IMR-90 (cell line): ENCODE data around the gene SLC35F3.

ENCODE experiments used
- BHLHE40 ChIP-seq: fragments of 150-350 bp; IDR thresholded peaks from 2 replicates; pipeline ENCODE4 v1.6.1; 2016; ENCODE audit warnings: mild to moderate bottlenecking, low read depth, low read length
- CEBPB ChIP-seq: IDR thresholded peaks from 2 replicates; pipeline ENCODE4 v1.6.1; 2012; ENCODE audit warnings: low read depth, low read length, improper control_type of control experiment
- CHD1 ChIP-seq: IDR thresholded peaks from 2 replicates; pipeline ENCODE4 v1.6.1; 2012; ENCODE audit warnings: low read depth, low read length, improper control_type of control experiment
- CTCF ChIP-seq: conservative IDR thresholded peaks from 2 replicates; pipeline ENCODE4 v1.5.1; 2012; ENCODE audit warnings: mild to moderate bottlenecking, low read depth, low read length, improper control_type of control experiment
- FOS ChIP-seq: fragments of 150-350 bp; IDR thresholded peaks from 2 replicates; pipeline ENCODE4 v1.6.1; 2016; ENCODE audit warnings: low read depth, low read length
- MAFK ChIP-seq: IDR thresholded peaks from 2 replicates; pipeline ENCODE4 v1.6.1; 2012; ENCODE audit warnings: low read depth, low read length, improper control_type of control experiment
- MXI1 ChIP-seq: IDR thresholded peaks from 2 replicates; pipeline ENCODE4 v1.6.1; 2012; ENCODE audit warnings: low read depth, mild to moderate bottlenecking, low read length, moderate library complexity, borderline replicate concordance
- NFE2L2 ChIP-seq: fragments of 150-350 bp; IDR thresholded peaks from 2 replicates; pipeline ENCODE4 v1.6.1; 2016; ENCODE audit warnings: low read depth, mild to moderate bottlenecking, low read length
- POLR2A ChIP-seq: IDR thresholded peaks from 2 replicates; pipeline ENCODE4 v1.6.1; 2012; ENCODE audit warnings: mild to moderate bottlenecking, low read depth, low read length
- RAD21 ChIP-seq: IDR thresholded peaks from 2 replicates; pipeline ENCODE4 v1.6.1; 2012; ENCODE audit warnings: low read length, improper control_type of control experiment
- RCOR1 ChIP-seq: IDR thresholded peaks from 2 replicates; pipeline ENCODE4 v1.6.1; 2012; ENCODE audit warnings: mild to moderate bottlenecking, low read length, improper control_type of control experiment; ENCODE audit not compliant: insufficient replicate concordance
- SMC3 ChIP-seq: fragments of 150-350 bp; IDR thresholded peaks from 2 replicates; pipeline ENCODE4 v1.6.1; 2016; ENCODE audit warnings: low read depth, mild to moderate bottlenecking, antibody characterized with exemption, low read length, moderate library complexity
- TF ChIP-seq, protein P1 (sequence below): fragments of 150-350 bp; IDR thresholded peaks from 2 replicates; pipeline ENCODE4 v1.6.1; 2017; ENCODE audit warnings: mild to moderate bottlenecking, antibody characterized with exemption, low read length, low read depth
- TF ChIP-seq, protein P2 (sequence below): fragments of 150-350 bp; IDR thresholded peaks from 2 replicates; pipeline ENCODE4 v1.6.1; 2016; ENCODE audit warnings: low read depth, mild to moderate bottlenecking, low read length, moderate library complexity, borderline replicate concordance

- TF ChIP-seq POLR2A (no peak), SMC3 (no peak), RAD21 (no peak), CTCF (no peak), MAFK (no peak), CHD1 (no peak), RCOR1 (no peak), MXI1 (no peak), BHLHE40 (no peak), NFE2L2 (no peak), CEBPB (no peak), FOS (no peak)
- TF ChIP-seq, protein P1, sequence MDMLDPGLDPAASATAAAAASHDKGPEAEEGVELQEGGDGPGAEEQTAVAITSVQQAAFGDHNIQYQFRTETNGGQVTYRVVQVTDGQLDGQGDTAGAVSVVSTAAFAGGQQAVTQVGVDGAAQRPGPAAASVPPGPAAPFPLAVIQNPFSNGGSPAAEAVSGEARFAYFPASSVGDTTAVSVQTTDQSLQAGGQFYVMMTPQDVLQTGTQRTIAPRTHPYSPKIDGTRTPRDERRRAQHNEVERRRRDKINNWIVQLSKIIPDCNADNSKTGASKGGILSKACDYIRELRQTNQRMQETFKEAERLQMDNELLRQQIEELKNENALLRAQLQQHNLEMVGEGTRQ = no peak
- TF ChIP-seq, protein P2, sequence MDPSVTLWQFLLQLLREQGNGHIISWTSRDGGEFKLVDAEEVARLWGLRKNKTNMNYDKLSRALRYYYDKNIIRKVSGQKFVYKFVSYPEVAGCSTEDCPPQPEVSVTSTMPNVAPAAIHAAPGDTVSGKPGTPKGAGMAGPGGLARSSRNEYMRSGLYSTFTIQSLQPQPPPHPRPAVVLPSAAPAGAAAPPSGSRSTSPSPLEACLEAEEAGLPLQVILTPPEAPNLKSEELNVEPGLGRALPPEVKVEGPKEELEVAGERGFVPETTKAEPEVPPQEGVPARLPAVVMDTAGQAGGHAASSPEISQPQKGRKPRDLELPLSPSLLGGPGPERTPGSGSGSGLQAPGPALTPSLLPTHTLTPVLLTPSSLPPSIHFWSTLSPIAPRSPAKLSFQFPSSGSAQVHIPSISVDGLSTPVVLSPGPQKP = no peak
Measured at GRCh38 chr1:234120327-234120944, 216.0 kb downstream of the SLC35F3 start.
